Activated CD4-positive, alpha-beta T cell treated with anti-CD3 and anti-CD28 coated beads for 48 hours (primary cell): Measurements from ENCODE around the gene PJVK.
"Not testable (repeated sequence)": the region's sequence is repeated elsewhere in the genome, so short reads cannot be mapped to it uniquely, and the experiment has no call there.

ENCODE experiments used
- DNase-seq: peaks from one replicate; pipeline ENCODE4 v3.0.0-alpha.2; 2020

PJVK gene

DNA sequence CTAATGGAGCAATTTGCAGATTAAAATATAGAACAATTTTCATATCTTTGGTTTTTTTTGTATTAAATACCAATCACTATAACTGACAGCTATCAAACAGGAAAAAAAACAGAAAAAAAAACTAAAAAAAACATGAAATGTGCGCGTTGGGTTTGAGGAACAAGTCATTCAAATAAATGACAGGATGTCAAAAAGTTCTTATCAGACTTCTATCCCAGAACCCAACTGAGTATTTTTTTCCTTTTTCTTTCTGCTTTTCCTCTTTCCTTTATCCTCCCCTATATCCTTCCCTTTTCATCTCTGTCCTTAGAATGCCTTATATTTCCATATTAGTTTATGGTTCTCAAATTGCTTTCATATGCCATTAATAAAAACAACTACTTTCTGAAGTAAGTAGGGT lies 14.5 kb upstream of the PJVK start:
- no peak for DNase-seq

DNA sequence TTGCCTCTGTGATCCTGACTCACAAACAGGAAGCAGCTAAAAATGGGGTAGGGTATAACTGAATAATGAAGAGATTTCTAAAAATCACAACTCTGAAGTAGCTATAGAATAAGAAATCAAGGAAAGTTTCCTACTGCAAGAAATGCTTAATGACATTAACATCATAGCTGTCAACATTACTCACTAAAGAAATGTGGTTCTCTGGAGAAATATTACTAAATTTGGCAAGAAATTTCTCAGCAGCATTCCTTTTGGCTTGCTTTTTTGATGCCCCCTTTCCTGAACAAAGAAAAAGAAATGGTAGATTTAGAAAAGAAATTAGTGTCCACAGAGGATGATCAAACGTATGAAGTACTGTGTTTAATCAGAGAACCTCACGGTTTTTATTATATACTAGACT lies 9.8 kb upstream of the PJVK start:
- DNase-seq: no peak

DNA sequence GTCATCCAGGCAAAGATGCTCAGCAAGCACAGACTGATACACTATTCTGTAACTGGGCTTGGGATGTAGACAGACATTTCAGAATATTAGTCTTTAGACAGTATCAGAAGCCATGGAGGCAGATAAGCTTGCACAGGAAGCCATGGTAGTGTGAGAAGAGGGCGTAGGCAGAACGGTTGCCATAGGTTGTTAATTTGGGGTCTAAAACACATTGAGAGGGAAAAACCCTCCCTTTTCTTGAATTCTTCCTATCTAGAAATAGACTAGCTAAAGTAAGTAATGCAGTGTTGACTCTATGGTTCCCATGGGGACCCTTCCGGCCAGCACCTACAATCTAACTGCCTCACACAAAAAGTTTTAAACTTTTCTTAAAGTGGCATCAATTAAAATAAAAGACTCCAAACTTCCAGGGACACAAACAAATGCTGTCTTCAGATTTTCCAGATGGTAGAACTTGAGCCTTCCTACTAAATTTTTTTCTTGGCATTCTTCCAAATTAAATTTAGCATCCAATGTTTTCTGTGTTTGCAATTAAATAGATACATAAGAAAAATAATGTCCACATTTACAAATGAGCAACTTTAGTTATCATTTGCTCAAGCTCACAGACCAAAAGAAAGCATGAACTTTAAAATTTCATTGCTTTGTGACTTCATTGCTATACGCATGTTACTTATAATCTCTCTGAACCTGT lies 2.1 kb upstream of the PJVK start:
- DNase-seq: no peak

DNA sequence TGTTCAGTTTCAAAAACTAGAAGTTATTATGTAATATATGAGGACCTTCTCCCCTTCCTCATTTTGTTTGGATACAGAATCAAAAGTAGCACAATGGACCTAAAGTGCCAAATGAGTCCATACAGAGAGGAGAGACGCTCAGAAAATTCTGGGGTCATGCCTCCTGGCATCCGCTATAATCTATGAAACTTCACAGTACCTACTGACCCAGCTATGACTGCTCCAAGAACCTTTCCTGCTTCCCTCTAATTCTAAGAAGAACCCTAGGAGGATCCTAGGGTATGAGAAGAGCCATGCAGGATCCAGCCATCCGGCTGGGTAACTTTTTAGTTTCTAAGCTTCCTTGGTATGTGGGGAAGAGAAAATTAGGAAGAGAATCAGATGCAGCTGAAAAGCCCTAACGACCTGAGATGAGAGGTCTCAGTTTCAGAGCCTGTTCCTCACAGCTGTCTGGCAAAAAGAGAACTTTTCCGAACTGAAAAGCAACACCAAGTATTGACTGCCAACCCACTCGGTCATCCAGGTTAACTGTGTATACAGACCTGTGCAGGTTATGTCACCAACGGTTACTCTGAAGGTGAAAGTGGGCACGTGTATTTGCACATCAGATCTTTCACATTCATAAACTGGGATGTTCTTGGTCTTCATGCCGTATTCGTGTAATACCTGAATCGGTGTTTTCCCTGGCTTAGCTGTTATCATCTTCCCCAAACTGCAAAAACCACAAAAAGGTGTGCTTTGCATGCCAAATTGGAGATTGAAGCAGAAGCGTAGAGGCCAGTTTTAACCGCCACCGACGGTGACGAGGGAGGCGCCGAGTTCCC lies 1.3 kb upstream of the PJVK start:
- DNase-seq: no peak

DNA sequence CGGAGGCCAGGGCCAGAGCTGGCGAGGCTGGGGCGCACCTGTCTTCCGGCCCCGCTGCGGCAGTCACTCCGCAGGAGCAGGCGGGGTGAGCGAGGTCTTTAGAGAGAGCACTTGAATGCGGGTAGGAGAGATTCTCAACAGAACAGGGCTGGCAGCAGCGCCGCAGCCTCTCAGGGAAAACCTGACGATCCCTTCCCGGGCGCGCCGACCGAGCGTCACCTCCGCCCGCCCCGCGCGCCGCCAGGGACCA lies 729 bp upstream of the PJVK start:
- DNase-seq: no peak

DNA sequence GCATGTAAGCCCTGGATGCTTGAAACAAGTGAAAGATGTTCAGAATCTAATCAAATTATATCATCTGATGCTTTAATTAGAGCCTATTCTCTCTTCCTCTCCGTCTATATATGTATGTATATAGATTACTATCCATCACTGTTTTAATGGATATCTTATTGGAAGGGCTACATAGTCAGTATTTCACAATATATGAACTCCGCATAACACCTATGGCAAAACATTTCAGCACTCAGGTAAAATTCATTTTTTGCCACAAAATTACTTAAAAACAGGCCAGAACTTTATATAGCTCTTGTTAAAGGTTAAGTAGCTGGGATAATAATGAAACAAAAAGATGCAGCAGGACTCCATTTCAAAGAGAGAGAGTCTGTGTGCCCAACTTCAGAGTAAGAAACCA lies 1.2 kb downstream of the PJVK start:
- DNase-seq: no peak

DNA sequence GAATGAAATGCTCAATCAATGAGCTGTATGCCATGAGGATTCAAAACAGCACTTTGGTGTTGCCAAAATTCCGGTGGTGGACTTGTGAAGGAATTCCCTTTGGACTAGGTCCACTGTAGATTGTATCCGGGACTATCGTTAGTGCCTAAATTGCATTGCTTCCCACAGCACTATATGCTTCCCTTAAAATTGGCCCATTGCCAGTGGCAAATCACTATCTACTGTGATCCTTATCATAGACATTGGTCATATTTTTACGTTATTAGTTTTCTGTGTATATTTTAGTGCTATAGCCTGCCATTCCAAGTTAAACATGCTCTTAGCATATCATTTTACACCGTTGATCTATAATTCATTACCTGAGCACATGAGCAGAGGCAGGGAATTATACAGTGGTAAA lies 1.7 kb downstream of the PJVK start:
- DNase-seq: no peak

DNA sequence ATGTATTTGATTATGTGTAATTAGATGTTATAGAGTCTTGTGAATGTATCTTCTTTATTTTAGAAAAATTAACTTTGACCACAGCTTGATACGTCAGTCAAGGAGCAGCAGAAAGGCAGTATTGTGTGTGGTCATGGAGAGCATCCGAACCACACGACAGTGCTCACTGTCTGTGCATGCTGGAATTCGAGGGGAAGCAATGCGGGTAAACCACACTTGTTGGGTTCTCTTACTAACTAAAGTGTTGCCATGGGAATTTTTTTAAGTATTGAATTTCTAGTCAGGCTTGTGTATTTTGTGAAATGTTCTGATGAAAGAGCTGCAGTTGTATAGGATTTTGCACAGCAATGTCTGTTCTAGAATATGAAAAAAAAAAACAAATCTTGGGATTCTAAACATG lies 4.8 kb downstream of the PJVK start:
- no peak for DNase-seq

DNA sequence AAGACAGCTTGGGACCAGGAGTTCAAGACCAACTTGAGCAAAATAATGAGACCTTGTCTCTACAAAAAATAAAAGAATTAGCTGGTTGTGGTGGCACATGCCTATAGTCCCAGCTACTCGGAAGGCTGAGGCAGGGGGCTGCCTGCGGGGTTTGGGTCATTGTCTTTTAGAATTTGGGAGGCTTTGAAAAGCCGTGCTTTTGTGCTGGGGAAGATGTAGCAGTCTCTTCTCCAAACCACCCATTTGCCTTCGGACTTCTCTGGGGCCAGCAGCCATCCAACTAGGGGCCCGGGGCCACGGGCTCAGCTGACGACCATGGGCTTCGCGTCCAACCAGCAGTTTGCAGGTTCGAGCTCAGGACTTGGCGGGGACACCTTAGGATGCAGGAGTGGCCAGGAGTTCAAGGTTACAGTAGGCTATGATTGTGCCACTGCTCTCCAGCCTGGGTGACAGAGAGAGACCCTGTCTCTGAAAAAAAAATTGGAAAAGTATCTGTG lies 6.3 kb downstream of the PJVK start:
- DNase-seq: no peak

DNA sequence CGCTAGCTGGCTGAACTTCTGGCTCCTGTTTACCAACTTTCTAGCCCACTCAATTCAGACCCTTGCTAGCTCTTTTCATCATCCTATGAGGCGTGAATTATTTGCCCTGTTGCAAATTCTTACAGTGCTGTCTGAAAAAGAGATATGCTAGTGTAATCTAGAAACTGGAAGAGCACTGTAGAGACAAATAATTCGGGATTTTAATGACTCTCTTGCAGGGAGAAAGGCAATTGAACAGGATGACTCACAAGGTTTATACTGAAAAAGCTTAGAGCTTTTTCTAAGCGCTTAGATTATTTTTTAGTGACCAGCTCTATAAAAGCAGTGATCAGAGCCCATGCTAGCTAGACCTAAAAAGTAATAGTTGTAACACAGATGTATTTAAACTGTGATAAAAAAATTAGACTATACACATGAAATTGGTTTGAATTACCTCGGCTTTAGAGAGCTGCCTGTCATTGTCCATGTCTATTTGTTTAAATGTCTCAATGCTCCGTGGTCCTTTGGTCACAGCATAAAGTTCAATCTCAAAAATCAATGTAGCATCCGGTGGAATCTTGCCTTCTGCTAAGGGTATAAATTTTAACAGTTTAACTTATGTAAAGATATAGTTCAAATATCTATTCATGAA lies 18.2 kb downstream of the PJVK start:
- DNase-seq: no peak

DNA sequence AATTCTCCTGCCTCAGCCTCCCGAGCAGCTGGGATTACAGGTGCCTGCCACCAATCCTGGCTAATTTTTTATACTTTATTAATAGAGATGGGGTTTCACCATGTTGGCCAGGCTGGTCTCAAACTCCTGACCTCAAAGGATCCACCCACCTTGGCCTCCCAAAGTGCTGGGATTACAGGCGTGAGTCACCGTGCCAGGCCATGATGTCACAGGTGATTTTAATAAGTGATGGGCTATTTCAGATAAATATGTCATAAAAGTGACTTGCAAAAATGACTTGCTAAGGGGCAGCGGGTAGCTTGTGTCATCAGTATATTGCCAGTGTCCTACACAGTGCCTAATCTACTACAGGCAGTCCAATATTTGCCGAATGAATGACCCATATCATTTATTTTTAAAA lies 20.1 kb downstream of the PJVK start:
- not testable (repeated sequence) for DNase-seq

DNA sequence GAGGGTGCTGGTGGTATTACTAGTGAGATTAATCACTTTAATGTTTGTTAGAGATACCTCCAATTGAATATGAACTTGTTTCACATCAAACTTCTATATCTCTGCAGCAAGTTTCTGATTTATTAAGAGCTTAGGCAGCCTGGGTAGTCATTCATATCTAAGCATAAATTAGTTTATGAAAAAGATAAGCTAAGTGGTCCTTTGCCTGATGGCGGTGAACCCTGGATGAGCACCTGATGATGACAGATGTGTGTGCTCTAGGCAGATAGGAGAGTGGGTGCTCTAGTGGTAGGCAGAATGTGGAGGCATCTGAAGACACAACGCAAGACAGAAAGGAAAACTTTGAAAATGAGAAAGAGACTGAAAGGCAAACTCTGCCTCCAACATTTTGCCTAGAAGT lies 22.2 kb downstream of the PJVK start:
- DNase-seq: no peak

DNA sequence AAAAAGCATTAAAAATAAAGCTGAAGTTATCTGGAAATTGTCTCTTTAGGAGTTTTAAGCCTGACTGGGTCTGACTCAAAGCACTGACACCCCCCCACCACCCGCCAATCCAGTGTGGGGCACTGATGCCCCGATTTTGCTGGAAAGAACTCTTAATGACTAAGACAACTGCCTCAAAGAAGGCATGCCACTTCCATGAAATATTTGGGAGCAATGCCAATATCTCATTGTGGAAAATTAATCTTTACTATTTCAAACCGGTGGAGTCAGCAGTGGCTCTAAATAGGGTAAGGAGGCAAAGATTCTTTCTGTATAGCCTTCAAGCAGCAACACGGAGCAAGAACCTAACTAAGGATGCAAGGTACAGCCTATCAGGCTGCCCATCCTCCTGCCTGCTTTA lies 22.8 kb downstream of the PJVK start:
- no peak for DNase-seq

DNA sequence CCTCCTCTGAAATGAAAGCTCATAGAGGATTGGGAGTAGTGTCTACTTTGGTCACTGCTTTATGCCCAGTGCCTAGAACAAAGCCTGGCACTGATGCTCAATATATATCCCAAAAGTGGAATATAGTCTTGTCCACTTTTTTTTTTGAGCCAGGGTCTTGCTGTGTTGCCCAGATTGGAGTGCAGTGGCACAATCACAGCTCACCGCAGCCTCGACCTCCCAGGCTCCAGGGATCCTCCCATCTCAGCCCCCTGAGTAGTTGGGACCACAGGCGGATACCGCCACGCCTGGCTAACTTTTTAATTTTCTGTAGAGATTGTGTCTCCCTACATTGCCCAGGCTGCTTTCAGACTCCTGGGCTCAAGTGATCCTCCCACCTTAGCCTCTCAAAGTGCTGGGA lies 23.4 kb downstream of the PJVK start:
- no peak for DNase-seq

DNA sequence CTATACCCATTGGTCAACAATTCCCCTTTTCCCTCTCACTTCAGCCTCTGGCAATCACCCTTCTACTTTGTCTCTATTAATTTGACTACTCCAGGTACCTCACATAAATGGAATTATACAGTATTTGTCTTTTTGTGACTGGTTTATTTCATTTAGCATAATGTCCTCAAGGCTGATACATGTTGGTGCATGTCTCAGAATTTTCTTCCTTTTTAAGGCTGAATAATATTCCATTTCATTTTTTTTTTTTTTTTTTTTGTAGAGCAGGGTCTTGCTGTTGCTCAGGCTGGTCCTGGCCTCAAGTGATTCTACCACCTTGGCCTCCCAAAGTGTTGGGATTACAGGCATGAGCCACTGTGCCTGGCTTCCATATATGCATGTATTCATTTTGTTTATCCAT lies 25.3 kb downstream of the PJVK start:
- no peak for DNase-seq

DNA sequence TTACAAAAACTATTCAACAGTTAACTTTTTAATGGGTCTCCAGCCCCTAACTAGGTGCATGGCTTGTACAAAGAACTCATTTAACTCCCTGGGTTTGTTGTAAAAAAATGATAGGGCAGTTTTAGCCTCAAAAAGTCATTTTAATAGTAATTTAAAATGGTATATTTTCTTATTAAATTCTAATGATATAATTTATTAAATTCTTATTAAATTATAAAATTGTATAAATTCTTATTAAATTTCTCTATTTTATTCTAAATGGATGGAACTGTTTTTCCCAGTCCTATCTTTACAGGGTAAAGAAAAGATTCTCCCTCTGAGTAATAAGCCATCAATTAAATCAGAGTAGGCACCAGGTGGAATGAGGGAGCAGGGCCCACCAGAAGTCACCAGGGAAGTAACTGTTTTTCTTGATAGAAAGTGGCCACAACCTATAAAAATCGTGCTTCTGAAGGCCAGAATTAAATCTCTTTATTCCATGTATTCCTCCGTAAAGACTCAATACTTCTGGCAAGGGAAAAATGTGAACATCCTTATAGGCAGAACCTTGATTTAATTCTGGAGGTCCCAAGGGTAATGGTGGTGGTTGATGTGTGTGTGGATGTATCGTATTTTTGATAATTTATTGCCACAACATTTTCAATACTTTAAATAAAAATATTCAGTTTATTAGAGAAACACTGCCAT lies 26.4 kb downstream of the PJVK start:
- no peak for DNase-seq

DNA sequence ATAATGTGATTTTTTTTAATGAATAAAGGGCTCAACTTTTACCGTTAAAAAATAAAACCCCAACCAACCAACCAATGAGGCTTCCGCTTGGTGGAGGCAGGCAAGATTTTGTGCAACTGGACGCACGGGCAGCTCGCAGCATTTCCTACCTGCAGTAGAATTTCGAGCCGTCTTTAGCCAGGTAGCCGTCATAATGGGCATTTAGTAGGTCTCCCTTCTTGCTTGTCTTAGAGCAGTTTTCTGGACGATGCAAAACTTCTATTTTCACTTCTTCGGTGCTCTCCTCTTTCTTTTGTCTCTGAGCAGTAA lies 26.9 kb downstream of the PJVK start:
- DNase-seq: peak; percentile 22

DNA sequence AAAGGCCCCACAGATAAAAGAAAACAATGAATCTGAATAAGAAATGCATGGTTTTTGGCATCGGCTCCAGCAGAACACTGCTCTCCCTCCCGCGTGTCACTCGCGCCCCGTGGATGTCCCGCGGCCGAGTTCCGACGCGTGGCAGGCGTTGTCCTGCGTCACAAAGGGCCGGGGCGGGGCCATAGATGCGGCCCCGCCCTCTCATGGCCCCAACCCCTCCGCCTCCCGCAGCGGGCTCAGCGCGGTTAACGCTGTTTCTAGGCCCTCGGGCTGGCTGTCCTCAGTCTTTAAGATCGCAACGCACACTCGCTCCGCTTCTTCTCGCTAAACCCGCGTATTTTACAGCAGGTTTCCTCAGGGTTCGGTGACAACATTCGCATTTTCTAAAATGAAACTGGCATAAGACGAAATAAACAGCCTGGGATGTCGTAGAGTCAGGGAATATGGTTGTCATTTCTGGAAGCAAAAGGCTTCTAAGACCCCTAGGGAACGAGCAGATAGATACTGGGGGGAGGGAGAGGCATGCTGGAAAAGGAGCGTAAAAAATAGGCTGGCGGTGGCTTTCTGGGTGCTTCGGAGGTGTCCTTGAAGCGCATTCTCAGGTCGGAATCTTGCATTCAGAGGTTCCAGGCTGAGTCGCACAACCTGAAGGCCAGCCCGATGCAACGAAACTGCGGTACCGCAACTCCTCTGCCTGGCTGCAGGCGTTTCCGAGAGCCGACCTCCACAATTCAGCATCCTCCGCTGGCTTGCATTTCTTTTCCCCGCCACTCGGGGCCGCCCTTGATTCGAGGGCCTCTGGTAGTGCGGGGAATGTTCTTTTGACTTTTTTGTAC lies 27.5 kb downstream of the PJVK start, which contains the start of gene FKBP7:
Gene FKBP7, minus strand, starts transcription at position 162 of the 836 bp plus-strand sequence. Its CDS starts 101 bp downstream, at position 61.
- peak; percentile 84 for DNase-seq

DNA sequence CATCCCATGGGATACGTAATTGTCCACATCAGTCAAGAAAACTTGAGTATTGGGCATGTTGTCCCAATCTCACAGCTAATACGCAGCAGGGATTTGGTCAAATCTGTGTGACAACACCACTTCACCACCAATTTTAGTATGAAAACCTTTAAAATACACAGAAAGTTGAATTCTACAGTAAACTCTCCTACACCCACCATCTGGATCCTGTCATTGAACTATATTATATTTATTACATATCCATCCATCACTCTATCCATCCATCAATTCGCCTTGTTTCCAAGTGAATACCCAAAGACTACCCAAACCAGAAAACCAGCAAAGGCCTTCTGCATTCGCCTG lies 28.1 kb downstream of the PJVK start:
- no peak for DNase-seq

DNA sequence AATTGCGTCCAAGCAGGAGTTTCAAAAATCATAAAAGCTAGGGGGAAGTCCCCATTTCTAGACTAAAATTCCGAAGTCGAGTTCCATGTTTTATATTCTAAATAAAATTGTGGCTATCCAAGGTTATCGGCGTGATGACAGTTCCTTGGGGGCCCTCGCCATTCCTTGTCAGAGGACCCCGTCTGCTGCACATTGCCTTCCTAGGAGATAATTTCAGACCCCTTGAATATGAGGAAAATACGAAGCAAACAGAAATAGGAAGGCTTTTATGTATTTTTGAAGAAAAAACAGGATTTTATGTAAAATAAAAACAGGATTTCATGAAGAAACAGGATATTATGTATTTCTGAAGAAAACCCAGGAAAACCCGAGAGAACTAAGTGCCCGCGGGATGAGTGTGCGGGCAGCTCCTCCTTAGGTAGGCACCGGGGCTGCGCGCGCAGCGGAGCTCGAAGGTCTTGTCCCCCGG lies 28.6 kb downstream of the PJVK start:
- no peak for DNase-seq

DNA sequence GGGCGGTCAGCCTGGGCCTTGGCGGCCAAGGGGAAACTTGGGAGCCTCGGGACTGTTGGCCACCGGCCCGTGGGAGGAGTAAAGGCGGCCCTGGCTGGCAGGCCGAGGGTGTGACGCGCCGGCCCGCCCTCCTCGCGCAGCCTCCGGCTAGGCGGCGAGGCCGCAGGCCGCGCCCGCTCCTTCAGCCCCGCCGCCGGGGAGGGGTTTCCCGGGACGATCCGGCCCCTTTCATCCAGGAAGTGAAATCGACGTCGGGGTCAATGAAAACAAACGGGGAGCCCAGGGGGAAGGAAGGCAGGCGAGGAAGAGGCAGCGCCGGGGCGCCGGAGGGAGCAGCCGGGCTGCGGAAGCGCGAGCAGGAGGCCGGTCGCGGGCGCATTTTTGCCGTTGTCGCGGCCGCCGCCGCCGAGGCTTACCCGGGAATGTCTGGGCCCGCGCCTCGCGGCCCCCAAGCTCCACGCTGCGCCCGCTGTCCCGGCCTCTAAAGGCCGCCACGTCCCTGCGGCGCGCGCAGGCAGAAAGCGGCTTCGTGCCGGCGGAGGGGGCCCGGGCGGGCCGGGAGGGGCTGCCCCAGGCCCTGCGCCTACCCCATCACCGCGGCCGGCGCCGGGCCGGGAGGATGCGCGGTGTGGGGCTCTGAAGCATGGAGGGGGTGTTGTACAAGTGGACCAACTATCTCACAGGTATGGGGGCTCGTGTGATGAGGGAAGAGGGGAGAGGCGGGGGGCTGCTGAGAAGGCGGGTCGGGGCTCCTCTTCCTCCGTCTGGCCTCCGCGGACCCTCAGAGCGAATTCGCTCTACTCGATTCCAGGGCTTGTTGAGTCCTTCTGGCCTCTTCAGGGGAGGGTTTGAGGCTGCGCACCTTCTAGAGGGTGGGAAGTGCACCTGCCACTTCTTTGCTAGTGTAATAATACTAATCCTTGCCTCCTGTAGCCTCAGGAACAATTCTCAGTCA lies 29.3 kb downstream of the PJVK start, which contains the start of gene PLEKHA3:
Gene PLEKHA3, plus strand, starts transcription at position 231 of the 955 bp plus-strand sequence. Its CDS starts 413 bp downstream, at position 644.
- DNase-seq: peak; percentile 79
